NCI-H187 (cell line): Measurements from ENCODE around the gene CRYBG1.
A peak's percentile ranks its signal among the peaks of the same experiment; 100 is the strongest.

Source experiments
- DNase-seq, 2 experiments: peaks; one replicate each; lab custom pipeline; 2025; lab: John Stamatoyannopoulos, UW

The CRYBG1 gene

GRCh38 chr6:106591111-106591825 is 230.8 kb downstream of the CRYBG1 start:
- DNase-seq: no peak

GRCh38 chr6:106599440-106599839 is 238.9 kb downstream of the CRYBG1 start:
- DNase-seq: no peak

GRCh38 chr6:106600329-106600728 is 239.8 kb downstream of the CRYBG1 start:
- no peak for DNase-seq

- peak in 1 of 2 experiments; percentile 17 for DNase-seq
Observed at GRCh38 chr6:106608080-106608668, 247.7 kb downstream of the CRYBG1 start.

GRCh38 chr6:106609699-106610098 is 249.2 kb downstream of the CRYBG1 start:
- DNase-seq: no peak

- no peak for DNase-seq
Observed at GRCh38 chr6:106611030-106611429, 250.5 kb downstream of the CRYBG1 start.

- DNase-seq: no peak
Observed at GRCh38 chr6:106612671-106613416, 252.3 kb downstream of the CRYBG1 start.

GRCh38 chr6:106613590-106613989 is 253.1 kb downstream of the CRYBG1 start:
- no peak for DNase-seq

- no peak for DNase-seq
Observed at GRCh38 chr6:106614166-106614565, 253.6 kb downstream of the CRYBG1 start.

- DNase-seq: no peak
Observed at GRCh38 chr6:106614592-106615257, 254.2 kb downstream of the CRYBG1 start.

- DNase-seq: no peak
Observed at GRCh38 chr6:106617302-106617701, 256.8 kb downstream of the CRYBG1 start.

GRCh38 chr6:106617857-106618256 is 257.3 kb downstream of the CRYBG1 start:
- DNase-seq: no peak

GRCh38 chr6:106618324-106618723 is 257.8 kb downstream of the CRYBG1 start:
- DNase-seq: no peak

GRCh38 chr6:106619223-106619622 is 258.7 kb downstream of the CRYBG1 start:
- no peak for DNase-seq

GRCh38 chr6:106620931-106621672 is 260.6 kb downstream of the CRYBG1 start:
- DNase-seq: no peak
